Neural progenitor cell (in vitro differentiated cells): ENCODE results near the gene PARD3B. TPM values are rescaled to one million over a fixed set of nuclear protein-coding genes. Genes with fewer than 3 reads are reported as not detected.

Experiments
- DNase-seq: peaks from one replicate; pipeline ENCODE4 v3.0.0-alpha.2; 2016; ENCODE audit warnings: low spot score
- H2AFZ ChIP-seq: fragments of 200-600 bp; sonication (generic); replicated peaks from 2 replicates; pipeline ENCODE4 v1.6.1; 2016; ENCODE audit warnings: antibody characterized with exemption
- H3F3A ChIP-seq: fragments of 200-600 bp; sonication (generic); 2 replicates; pipeline ENCODE4 v1.6.1; 2016; ENCODE audit warnings: antibody characterized with exemption, low read depth
- H3K27ac ChIP-seq: fragments of 200-600 bp; sonication (generic); 2 replicates; pipeline ENCODE4 v1.5.1; 2016; ENCODE audit warnings: mild to moderate bottlenecking
- H3K27me3 ChIP-seq: fragments of 200-600 bp; sonication (generic); 2 replicates; pipeline ENCODE4 v1.6.1; 2016; ENCODE audit warnings: mild to moderate bottlenecking, moderate library complexity
- H3K36me3 ChIP-seq: fragments of 200-600 bp; sonication (generic); 2 replicates; pipeline ENCODE4 v1.5.1; 2016
- H3K4me1 ChIP-seq: fragments of 200-600 bp; sonication (generic); 2 replicates; pipeline ENCODE4 v1.6.1; 2016; ENCODE audit warnings: mixed run types
- H3K4me2 ChIP-seq: fragments of 200-600 bp; sonication (generic); 2 replicates; pipeline ENCODE4 v1.6.1; 2016
- H3K4me3 ChIP-seq: fragments of 200-600 bp; sonication (generic); 2 replicates; pipeline ENCODE4 v1.5.1; 2016
- H3K79me2 ChIP-seq: fragments of 200-600 bp; sonication (generic); 2 replicates; pipeline ENCODE4 v1.6.1; 2016; ENCODE audit warnings: low read depth
- H3K9ac ChIP-seq: fragments of 200-600 bp; sonication (generic); 2 replicates; pipeline ENCODE4 v1.6.1; 2016
- H3K9me3 ChIP-seq: fragments of 200-600 bp; sonication (generic); 2 replicates; pipeline ENCODE4 v1.5.1; 2016; ENCODE audit warnings: low read depth
- H4K20me1 ChIP-seq: fragments of 200-600 bp; sonication (generic); 2 replicates; pipeline ENCODE4 v1.6.1; 2016; ENCODE audit warnings: low read depth
- H3K27ac Mint-ChIP-seq: 3 replicates; pipeline ENCODE4 v1.8.0; 2021; ENCODE audit warnings: mixed read lengths
- H3K27me3 Mint-ChIP-seq: 2 replicates; pipeline ENCODE4 v1.8.0; 2022; ENCODE audit warnings: low read depth, mild to moderate bottlenecking, inconsistent platforms, moderate library complexity, mixed read lengths; ENCODE audit not compliant: insufficient read depth
- H3K36me3 Mint-ChIP-seq: 3 replicates; pipeline ENCODE4 v1.8.0; 2021; ENCODE audit warnings: mixed read lengths
- H3K4me1 Mint-ChIP-seq: 3 replicates; pipeline ENCODE4 v1.8.0; 2021; ENCODE audit warnings: mixed read lengths
- H3K4me3 Mint-ChIP-seq: 3 replicates; pipeline ENCODE4 v1.8.0; 2021; ENCODE audit warnings: mild to moderate bottlenecking, moderate library complexity, mixed read lengths
- H3K9me3 Mint-ChIP-seq: 3 replicates; pipeline ENCODE4 v1.8.0; 2020; ENCODE audit warnings: mixed read lengths
- CTCF ChIP-seq: fragments of 200-600 bp; sonication (generic); IDR thresholded peaks from 2 replicates; pipeline ENCODE4 v1.5.1; 2017; ENCODE audit warnings: antibody characterized with exemption, mild to moderate bottlenecking
- EZH2 ChIP-seq: fragments of 200-600 bp; sonication (generic); IDR thresholded peaks from 2 replicates; pipeline ENCODE4 v1.6.1; 2017; ENCODE audit warnings: antibody characterized with exemption, mild to moderate bottlenecking, moderate library complexity
- EZH2phosphoT487 ChIP-seq: fragments of 200-600 bp; sonication (generic); IDR thresholded peaks from 2 replicates; pipeline ENCODE4 v1.6.1; 2017; ENCODE audit warnings: antibody characterized with exemption
- total RNA-seq: library from RNA; depleted of rRNA; stranded (reverse); fragments of >200 nt; gene quantifications from 2 replicates; pipeline ENCODE4 v1.2.3, GENCODE V29; 2015; ENCODE audit warnings: low replicate concordance

The PARD3B gene
- total RNA-seq, 1 donor from 2014 or later = 8.4 TPM

DNA sequence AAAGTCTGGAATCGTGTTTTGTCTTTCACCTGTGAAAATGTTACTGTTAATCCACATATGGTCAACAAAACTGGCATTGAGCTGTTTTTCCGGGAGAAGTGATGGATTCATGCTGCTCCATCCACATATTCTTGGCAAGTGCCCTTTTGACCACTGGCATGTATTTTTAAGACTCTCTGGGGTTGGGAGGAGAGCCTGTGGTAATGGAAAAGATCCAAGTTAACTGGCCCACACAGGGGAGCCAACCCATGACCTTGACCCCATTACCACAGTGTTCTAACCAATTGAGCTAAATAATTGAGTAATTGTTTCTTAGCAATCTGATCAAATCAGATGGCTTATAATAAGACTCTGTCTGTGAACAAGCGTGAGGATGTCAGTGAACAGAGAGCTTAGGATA is 840.8 kb downstream of the PARD3B start:
- Mint-ChIP-seq H3K4me3 (no peak overlapping the region), H3K27ac (no peak overlapping the region), H3K9me3 (no peaks in the 10 kb centered on the region), H3K36me3 (no peaks in the 10 kb centered on the region), H3K4me1 (peaks cover 17% of the 10 kb centered on the region), H3K27me3 (no peaks in the 10 kb centered on the region)
- DNase-seq = no peak
- H3F3A ChIP-seq = peaks cover 6% of the 10 kb centered on the region
- no peak overlapping the region for H3K4me2 ChIP-seq
- H3K27me3 ChIP-seq = no peaks in the 10 kb centered on the region
- TF ChIP-seq EZH2 (no peak), CTCF (no peak), EZH2phosphoT487 (no peak)
- H3K4me3 ChIP-seq = no peak overlapping the region
- no peaks in the 10 kb centered on the region for H3K4me1 ChIP-seq
- no peaks in the 10 kb centered on the region for H4K20me1 ChIP-seq
- H3K79me2 ChIP-seq = no peaks in the 10 kb centered on the region
- no peak overlapping the region for H3K27ac ChIP-seq
- no peak overlapping the region for H3K9ac ChIP-seq
- no peaks in the 10 kb centered on the region for H3K36me3 ChIP-seq
- no peak overlapping the region for H2AFZ ChIP-seq
- H3K9me3 ChIP-seq = no peaks in the 10 kb centered on the region

DNA sequence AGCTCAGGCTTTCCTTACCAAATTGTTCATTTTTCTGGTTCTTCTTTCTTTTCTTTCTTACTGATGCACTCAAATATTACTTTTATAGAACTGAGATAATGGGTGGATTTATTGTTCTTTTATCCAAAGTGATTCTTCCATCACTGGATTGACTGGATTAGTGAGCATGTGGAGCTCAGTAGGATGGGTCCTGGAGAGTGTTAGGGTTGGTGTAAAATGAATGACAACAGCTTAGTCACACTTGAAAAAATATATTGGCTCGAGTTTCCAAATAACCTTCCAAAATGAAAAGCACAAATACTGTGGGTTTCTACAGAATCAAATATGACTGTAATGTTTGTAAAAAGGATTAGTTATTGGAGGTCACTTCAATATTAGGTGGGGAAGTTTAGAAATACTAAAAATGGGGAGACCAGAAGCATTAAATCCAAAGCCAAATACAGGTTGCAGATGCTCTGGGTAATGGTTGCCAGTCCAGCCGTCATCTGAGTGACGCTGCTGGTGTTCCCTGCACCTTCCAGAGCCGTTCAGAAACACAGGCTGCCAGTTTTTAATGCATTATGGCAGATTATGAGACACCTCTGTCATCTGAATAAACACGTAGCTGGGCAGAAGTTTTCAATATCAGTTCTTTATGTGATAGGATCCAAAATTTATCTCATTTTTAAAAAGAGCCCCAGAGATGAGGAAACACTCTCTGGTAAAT is 842.2 kb downstream of the PARD3B start:
- no peaks in the 10 kb centered on the region for H3K36me3 Mint-ChIP-seq
- H3K9ac ChIP-seq = no peak overlapping the region
- no peaks in the 10 kb centered on the region for H3K27me3 ChIP-seq
- no peaks in the 10 kb centered on the region for H3K27me3 Mint-ChIP-seq
- H3K36me3 ChIP-seq = no peaks in the 10 kb centered on the region
- no peak overlapping the region for H3K27ac Mint-ChIP-seq
- peaks cover 12% of the 10 kb centered on the region for H3K4me1 ChIP-seq
- no peaks in the 10 kb centered on the region for H3K9me3 Mint-ChIP-seq
- DNase-seq = no peak
- H3K4me1 Mint-ChIP-seq = peaks cover 25% of the 10 kb centered on the region
- H3K9me3 ChIP-seq = no peaks in the 10 kb centered on the region
- no peak for TF ChIP-seq EZH2phosphoT487
- TF ChIP-seq CTCF = no peak
- no peak for TF ChIP-seq EZH2
- no peak overlapping the region for H3K4me3 Mint-ChIP-seq
- no peak overlapping the region for H3K27ac ChIP-seq
- H3K79me2 ChIP-seq = no peaks in the 10 kb centered on the region
- no peak overlapping the region for H2AFZ ChIP-seq
- no peak overlapping the region for H3K4me2 ChIP-seq
- no peaks in the 10 kb centered on the region for H4K20me1 ChIP-seq
- H3F3A ChIP-seq = no peaks in the 10 kb centered on the region
- no peak overlapping the region for H3K4me3 ChIP-seq

GRCh38 chr2:205390866-205391265 is 845.6 kb downstream of the PARD3B start:
- H3K27ac Mint-ChIP-seq = no peak overlapping the region
- no peak overlapping the region for H3K4me2 ChIP-seq

More at GRCh38 chr2:205390866-205391265, 845.6 kb downstream of the PARD3B start:
- peak overlapping the region; percentile 68 for H2AFZ ChIP-seq
- Mint-ChIP-seq H3K9me3 (no peaks in the 10 kb centered on the region), H3K27me3 (no peaks in the 10 kb centered on the region), H3K36me3 (no peaks in the 10 kb centered on the region), H3K4me3 (no peak overlapping the region), H3K4me1 (peaks cover 25% of the 10 kb centered on the region)
- H3K36me3 ChIP-seq = no peaks in the 10 kb centered on the region
- no peaks in the 10 kb centered on the region for H3K79me2 ChIP-seq
- no peaks in the 10 kb centered on the region for H4K20me1 ChIP-seq
- peaks cover 13% of the 10 kb centered on the region for H3K4me1 ChIP-seq
- no peak overlapping the region for H3K4me3 ChIP-seq
- TF ChIP-seq EZH2phosphoT487 (no peak), CTCF (no peak), EZH2 (no peak)
- no peaks in the 10 kb centered on the region for H3F3A ChIP-seq
- no peaks in the 10 kb centered on the region for H3K9me3 ChIP-seq
- no peak overlapping the region for H3K9ac ChIP-seq
- H3K27ac ChIP-seq = no peak overlapping the region
- no peak for DNase-seq
- H3K27me3 ChIP-seq = no peaks in the 10 kb centered on the region
